AG04450 (cell line): ENCODE measurements around the gene PITHD1. TPM values are rescaled to one million over a fixed set of nuclear protein-coding genes. Genes with fewer than 3 reads are reported as not detected.

ENCODE experiments used
- CTCF ChIA-PET: fragments of 300-600, 350-600 bp; formaldehyde crosslinking; extraction: SDS; loops from one replicate; lab custom pipeline; 2022; ENCODE audit warnings: antibody characterized with exemption, inconsistent platforms; lab: Charles Lee
- POLR2A ChIA-PET: fragments of 350-600 bp; formaldehyde crosslinking; extraction: SDS; loops from one replicate; lab custom pipeline; 2021; ENCODE audit warnings: antibody characterized with exemption, inconsistent platforms; lab: Yijun Ruan, JAX
- DNase-seq: peaks from one replicate; pipeline ENCODE4 v3.0.0-alpha.2; 2011; ENCODE audit warnings: low read depth, low spot score
- H3K27ac ChIP-seq: one replicate; pipeline ENCODE4 v1.5.1; 2012; ENCODE audit warnings: low read depth, low read length, control low read depth
- H3K27me3 ChIP-seq: one replicate; pipeline ENCODE4 v1.6.0; 2012; ENCODE audit warnings: low read length; ENCODE audit not compliant: control insufficient read depth, insufficient read depth
- H3K4me3 ChIP-seq: 2 replicates; pipeline ENCODE4 v1.5.1; 2011; ENCODE audit warnings: mild to moderate bottlenecking, low read depth, low read length, control low read depth
- H3K9me3 ChIP-seq: 2 replicates; pipeline ENCODE4 v1.5.1; 2012; ENCODE audit warnings: low read length; ENCODE audit not compliant: control insufficient read depth, insufficient read depth
- CTCF ChIP-seq: IDR thresholded peaks from 2 replicates; pipeline ENCODE4 v1.5.1; 2011; ENCODE audit warnings: low read depth, low read length, control low read depth, inconsistent platforms
- polyA plus RNA-seq: library from polyadenylated mRNA; depleted of rRNA; stranded (reverse); fragments of >200 nt; gene quantifications from 2 replicates; pipeline ENCODE4 v1.2.3, GENCODE V29; 2011

Gene PITHD1
- polyA plus RNA-seq, 1 experiment: 41.1 TPM

GRCh38 chr1:23751050-23751814 lies 27.0 kb upstream of the PITHD1 start:
- ChIA-PET CTCF (interaction anchor here (0.6 to 1.7 kb wide), 6 partner anchors 12 to 206 kb away, joined by 3 to 6 read pairs (median 4); partner anchors contain the start of gene RPL11), POLR2A (no interaction called here)
- Histone ChIP-seq H3K4me3 (no peak overlapping the region), H3K27ac (no peak overlapping the region), H3K9me3 (no peaks in the 10 kb centered on the region), H3K27me3 (no peaks in the 10 kb centered on the region)
- no peak for DNase-seq
- peak; percentile 77 for TF ChIP-seq CTCF

GRCh38 chr1:23751815-23752200 lies 26.4 kb upstream of the PITHD1 start:
- Histone ChIP-seq H3K9me3 (no peaks in the 10 kb centered on the region), H3K27ac (no peak overlapping the region), H3K4me3 (no peak overlapping the region), H3K27me3 (no peaks in the 10 kb centered on the region)
- ChIA-PET CTCF (interaction anchor here (0.6 to 1.7 kb wide), 6 partner anchors 12 to 206 kb away, joined by 3 to 6 read pairs (median 4); partner anchors contain the start of gene RPL11), POLR2A (no interaction called here)
- TF ChIP-seq CTCF: no peak
- DNase-seq: no peak

GRCh38 chr1:23752909-23753308 lies 25.3 kb upstream of the PITHD1 start:
- no peak for TF ChIP-seq CTCF
- H3K27me3 ChIP-seq: no peaks in the 10 kb centered on the region
- no peaks in the 10 kb centered on the region for H3K9me3 ChIP-seq
- no peak overlapping the region for H3K4me3 ChIP-seq
- H3K27ac ChIP-seq: no peak overlapping the region
- DNase-seq: no peak
- CTCF ChIA-PET: interaction anchor here (0.6 to 1.5 kb wide), 2 partner anchors 35 to 146 kb away, joined by 3 read pairs; no protein-coding TSS in a partner anchor
- POLR2A ChIA-PET: no interaction called here

GRCh38 chr1:23756676-23757075 lies 21.5 kb upstream of the PITHD1 start:
- no peaks in the 10 kb centered on the region for H3K27me3 ChIP-seq
- ChIA-PET POLR2A (interaction anchor here (0.6 kb wide), 1 partner anchor 13 kb away, joined by 4 read pairs; no protein-coding TSS in a partner anchor), CTCF (interaction anchor here (1.3 kb wide), 1 partner anchor 12 kb away, joined by 3 read pairs; no protein-coding TSS in a partner anchor)
- H3K9me3 ChIP-seq: no peaks in the 10 kb centered on the region
- H3K4me3 ChIP-seq: no peak overlapping the region
- no peak for TF ChIP-seq CTCF
- H3K27ac ChIP-seq: no peak overlapping the region
- DNase-seq: no peak

- Histone ChIP-seq H3K27me3 (no peaks in the 10 kb centered on the region), H3K4me3 (no peak overlapping the region), H3K9me3 (no peaks in the 10 kb centered on the region), H3K27ac (no peak overlapping the region)
- no peak for TF ChIP-seq CTCF
- no peak for DNase-seq
- CTCF ChIA-PET: interaction anchor here (1.0 to 2.6 kb wide), 2 partner anchors 12 to 14 kb away, joined by 4 to 9 read pairs; no protein-coding TSS in a partner anchor
- POLR2A ChIA-PET: interaction anchor here (0.8 kb wide), 1 partner anchor 10 kb away, joined by 9 read pairs; no protein-coding TSS in a partner anchor
These were observed 20.4 kb upstream of the PITHD1 start for GRCh38 chr1:23757812-23758211.
